Endometrium (tissue), 2 donors: ENCODE results near the gene TP53TG5.
"Not testable (repeated sequence)": the region's sequence is repeated elsewhere in the genome, so short reads cannot be mapped to it uniquely, and the experiment has no call there.

ENCODE experiments used
- FAIRE-seq: peaks from 2 replicates; lab custom pipeline; 2012; peaks lifted over from hg19 to GRCh38; lab: Jason Lieb, UNC
- donor health status: control.
- donor health status: control.

TP53TG5 gene

GRCh38 chr20:45366192-45366591, 11.9 kb downstream of the TP53TG5 start:
- no peak for FAIRE-seq

- no peak for FAIRE-seq
These were observed 12.6 kb downstream of the TP53TG5 start for GRCh38 chr20:45365444-45365970.

DNA sequence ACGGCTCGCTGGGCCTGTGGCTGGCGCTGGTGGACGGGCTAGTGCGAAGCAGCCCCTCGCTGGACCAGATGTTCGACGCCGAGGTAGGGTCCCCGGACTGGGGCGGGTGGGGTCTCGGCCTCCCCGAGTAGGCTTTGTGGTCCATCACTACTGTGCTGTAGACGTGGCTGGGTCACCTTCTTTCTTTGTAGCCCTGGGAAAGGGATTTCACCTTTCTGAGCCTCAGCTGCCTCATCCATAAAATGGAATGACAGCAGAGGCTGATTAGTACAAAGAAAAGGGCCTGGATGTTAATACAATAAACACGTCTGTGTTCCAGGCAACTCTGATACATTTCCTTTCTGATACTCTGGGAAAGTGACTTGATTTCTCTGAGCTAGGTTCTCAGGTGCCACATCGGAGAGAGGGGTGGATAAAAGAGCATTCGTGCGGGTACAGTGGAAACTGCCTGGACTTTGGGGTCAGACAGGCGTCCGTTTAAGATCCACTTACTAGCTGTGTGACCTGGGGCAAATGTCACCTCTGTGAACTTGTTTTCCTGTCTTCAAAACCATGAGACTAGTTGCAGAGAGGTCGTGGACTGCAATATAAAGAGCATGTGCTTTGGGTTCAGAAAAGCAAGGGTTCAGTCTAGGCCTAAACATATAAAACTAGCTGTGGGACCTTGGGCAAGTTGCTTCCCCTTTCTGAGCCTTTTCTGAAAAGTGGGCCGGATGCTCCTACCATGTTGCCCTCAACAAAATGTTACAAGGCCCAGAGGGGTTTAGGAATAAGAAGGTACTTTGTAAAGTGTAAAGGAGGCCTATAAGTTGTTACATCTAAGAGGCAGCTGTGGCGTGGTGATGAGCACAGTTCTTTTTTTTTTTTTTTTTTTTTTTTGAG, 14.3 kb downstream of the TP53TG5 start:
- FAIRE-seq: no peak

- peak; percentile 84 for FAIRE-seq
These were observed 15.1 kb downstream of the TP53TG5 start, which contains the start of gene SYS1 for GRCh38 chr20:45362804-45363610. TSS of gene SYS1 (plus strand) at chr20:45363156. CDS start at chr20:45363532, 376 bp downstream.

DNA sequence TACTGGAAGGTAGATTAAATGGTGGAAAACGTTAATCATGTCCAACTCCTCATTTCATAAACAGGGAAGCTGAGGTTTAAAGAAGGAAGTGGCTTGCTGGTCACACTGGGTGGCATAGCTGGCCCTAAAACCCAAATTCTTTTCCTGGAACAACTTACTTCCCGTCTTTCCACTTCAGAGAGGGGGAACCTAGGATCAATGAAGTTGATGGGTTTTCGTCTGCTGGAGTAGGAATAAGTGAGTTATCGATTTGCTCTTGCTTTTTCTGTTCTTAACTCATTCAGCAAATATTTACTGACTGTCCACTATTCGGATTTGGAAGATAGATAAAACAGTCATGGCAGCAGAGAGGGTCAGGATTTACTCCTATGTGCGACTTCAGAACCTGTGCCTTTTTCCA, 16.3 kb downstream of the TP53TG5 start:
- no peak for FAIRE-seq

GRCh38 chr20:45359406-45360148, 18.5 kb downstream of the TP53TG5 start:
- no peak for FAIRE-seq

GRCh38 chr20:45359069-45359405, 19.1 kb downstream of the TP53TG5 start:
- FAIRE-seq: no peak

GRCh38 chr20:45358282-45359068, 19.6 kb downstream of the TP53TG5 start:
- no peak for FAIRE-seq

DNA sequence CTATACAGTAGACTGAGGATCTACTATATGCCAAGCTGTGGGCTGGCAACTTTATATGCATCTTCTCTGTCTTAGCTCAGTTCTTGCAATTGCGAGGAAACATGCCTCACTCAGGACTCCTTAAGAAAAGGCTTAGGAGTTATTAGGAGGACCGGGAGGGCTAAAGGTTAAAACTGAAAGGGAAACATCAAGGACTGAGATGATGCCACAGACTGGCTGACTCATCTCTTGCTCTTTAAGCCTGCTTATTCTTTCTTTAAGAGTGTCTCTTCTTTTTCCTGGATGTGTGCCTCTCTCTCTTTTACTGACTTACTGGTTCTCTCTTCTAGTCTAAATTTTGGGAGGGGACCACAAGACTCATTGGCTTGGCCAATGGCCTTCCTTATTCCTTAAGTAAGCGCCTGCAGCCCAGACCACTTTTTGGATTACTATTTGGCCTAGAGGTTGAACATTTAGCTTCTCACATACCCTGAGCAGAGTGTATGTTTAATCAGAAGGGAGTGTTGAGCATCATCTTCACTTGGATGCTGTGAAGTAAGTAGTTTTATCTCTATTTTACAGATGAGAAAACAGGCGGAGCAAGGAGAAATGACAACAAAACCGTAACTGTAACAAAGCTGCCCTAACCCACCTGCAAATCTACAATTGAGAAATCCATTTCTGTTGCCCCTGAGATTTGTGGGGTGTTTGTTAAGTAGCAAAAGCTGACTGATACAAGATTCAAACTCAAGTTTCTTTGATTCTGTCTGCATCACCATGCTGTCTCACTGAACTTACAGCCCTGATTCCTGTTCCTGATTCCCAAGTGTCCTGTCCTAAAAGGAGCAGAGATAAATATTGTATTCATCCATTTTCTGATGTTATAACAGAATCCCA, 22.7 kb downstream of the TP53TG5 start:
- FAIRE-seq: no peak

- no peak for FAIRE-seq
These were observed 23.5 kb downstream of the TP53TG5 start for GRCh38 chr20:45354423-45355208.

- no peak for FAIRE-seq
These were observed 24.4 kb downstream of the TP53TG5 start for GRCh38 chr20:45353746-45354145.

- no peak for FAIRE-seq
These were observed 25.4 kb downstream of the TP53TG5 start for GRCh38 chr20:45352729-45353128.

GRCh38 chr20:45350795-45351194, 27.3 kb downstream of the TP53TG5 start:
- FAIRE-seq: not testable (repeated sequence)

DNA sequence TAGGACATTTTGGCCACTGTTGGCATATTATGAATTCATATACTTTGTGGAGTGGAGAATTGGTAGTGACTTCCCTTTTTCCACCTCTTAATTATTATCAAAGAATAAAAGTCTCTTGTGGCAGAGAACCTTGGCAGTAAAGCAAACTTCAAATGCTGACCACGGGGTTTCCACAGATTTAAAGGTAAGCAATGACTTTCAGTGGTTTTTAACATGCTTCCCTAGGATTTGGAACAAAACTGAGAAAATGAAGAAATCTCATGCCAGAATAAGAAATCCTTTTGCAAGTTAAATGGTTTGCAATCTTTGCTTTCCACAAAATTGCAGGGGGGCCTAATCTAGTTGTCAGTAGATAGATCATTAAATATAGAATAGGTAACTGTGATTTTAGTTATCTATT, 27.9 kb downstream of the TP53TG5 start:
- FAIRE-seq: no peak

- no peak for FAIRE-seq
These were observed 30.0 kb downstream of the TP53TG5 start, which contains the start of gene SDC4 for GRCh38 chr20:45347936-45348778. TSS of gene SDC4 (minus strand) at chr20:45348424. CDS start at chr20:45348384, 40 bp downstream.

DNA sequence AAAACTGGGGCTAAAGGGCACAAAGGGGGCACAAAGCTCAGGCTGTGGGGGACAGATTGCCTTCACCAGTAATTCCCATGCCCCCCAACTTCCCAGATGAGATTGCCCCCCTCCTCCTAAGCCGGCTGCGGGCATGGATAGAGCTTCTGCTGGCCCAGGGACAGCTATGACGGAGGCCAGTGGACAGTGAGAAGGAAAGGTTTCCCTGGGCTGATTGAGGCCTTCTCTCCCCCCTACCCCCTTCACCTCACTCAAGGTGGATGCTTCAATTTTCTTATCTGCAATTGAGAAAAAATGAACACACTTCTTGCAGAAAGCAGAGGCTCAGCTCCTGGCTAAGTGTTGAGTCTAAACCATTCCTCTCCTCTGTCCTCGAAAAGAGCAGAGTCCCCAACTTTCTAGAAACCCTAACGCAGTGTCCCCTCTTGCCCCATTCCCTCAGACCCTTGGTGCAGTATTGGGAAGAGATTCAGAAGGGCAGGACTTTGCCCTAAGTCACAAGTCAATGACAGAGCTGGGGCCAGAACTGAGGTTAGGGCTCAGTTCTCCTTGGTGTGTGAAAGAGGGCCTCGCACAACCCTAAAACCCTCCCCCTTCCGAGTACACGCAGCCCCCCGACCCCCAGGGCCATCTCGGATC, 30.7 kb downstream of the TP53TG5 start:
- no peak for FAIRE-seq

DNA sequence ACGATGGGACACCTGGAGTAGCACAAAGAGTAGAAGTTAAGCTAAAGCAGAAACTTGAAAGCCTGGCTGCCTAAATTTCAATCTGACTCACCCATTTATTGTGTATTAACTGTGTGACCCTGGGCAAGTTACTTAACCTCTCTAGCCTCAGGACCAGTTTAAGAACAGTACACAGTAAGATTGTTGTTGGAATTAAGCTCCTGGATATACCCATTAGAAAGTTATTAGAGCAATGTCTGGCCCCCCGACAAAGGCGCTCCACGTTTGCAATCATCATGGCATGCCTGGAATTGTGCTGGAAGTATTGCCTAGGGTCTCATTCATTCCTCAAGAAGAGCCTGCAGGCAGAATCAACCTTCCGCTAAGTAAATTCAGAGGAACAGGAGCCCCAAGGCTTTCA, 31.3 kb downstream of the TP53TG5 start:
- FAIRE-seq: no peak

DNA sequence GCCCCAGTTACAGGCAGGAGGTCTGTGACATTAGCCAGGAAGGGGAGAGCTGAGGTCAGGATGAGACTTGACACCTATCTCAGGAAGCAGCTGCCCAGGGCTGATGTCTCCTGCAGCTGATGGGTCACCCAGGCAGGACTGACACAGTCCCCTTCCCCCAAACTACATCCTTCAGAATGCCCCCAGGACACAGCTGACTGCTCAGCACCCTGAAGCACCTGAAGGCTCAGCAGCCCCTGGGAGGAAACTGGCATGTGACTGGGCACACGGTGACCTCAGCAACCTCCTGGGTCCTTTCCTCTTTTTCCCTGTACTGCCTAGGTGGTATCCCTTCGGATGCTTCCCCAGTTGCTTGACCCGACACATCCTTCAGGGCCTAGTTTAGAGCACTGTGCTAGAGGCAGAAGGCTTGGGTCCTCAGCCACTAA, 31.8 kb downstream of the TP53TG5 start:
- FAIRE-seq: no peak
